EH (cell line): ENCODE measurements around the gene NFYC.

Source experiments
- DNase-seq: peaks from one replicate; pipeline ENCODE4 v3.0.0-alpha.2; 2015; ENCODE audit warnings: low read depth

Gene NFYC

DNA sequence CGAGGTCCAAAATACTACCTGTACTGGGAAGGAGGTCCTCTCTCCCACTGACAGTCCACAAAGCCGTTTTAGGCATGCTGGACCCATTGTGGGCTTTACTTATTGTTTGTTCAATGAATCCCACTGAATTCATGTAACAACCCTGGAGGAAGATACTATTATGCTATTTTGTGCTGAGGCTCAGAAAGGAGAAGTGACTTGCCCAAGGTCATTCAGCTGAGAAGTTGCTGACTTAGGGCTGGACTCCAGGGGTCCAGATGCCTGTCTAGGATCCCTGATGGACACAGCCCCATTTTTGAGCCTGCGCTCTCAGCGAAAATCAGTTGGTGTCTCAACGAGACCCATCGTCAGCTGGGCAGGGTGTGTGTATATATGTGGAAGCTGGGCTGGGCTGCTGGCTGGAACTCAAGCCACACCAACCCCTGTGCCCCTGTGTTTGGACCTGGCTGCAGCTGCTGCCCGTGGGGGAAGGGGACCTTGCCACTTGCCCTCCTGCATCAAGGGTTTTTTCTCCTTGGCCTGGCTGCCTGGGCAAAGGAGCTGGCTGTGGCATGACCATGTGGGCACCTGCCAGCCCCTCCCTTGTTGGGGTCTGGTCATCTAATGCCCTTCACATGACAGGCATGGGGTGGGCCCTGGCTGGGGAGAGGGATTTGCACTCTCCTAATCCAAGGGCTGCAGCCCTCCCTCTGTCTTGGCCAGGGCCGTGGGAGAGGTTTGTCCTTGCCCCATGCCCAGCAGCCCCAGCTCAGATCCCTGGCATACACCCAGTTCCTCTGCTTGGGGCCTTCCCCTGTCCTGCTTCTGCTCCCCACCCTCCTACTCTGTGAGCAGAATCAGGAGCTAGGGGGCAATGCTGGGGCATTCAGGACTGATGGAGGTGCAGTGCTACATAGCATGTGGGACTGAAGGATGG lies 107.1 kb downstream of the NFYC start:
- no peak for DNase-seq

DNA sequence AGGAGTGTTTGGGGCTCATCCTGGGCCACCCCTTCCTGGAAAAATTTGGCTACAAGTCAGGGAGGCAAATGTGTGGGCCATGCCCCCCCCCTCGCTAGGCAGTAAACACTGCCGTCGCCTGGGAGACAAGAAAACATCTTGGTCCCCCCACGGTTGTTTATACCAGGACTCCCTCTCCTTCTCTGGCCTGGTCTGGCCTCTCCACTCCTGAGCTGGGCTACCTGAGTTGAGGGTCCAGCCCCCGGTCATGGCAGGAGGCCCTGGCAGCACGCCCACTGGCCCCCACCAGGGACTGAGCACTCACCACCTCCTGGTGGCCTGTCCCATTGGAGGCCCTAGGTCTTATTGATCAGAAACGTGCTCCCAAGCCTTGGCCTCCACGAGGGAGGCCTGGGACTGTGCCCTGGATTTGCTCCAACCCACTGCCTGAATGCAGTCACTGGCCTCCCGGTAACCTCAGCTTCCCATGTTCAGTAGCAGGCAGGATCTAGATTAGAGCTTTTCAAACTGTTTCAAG lies 107.9 kb downstream of the NFYC start:
- peak; percentile 46 for DNase-seq

DNA sequence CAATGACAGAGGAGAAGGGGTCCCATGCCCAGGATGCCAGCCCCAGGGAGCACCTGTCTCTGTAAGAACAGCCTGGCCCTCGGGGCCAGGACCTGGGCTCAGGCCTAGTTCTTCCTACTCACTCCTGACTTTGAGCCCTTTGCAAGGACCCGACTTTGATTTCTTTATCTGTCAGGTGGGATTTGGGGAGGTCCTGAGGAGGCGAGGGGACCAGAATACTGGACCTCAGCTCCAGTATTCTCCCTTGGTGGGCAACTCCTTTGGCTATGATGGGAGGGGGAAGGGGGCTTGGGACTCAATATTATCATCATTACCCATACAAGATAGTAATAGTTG lies 110.2 kb downstream of the NFYC start:
- no peak for DNase-seq

DNA sequence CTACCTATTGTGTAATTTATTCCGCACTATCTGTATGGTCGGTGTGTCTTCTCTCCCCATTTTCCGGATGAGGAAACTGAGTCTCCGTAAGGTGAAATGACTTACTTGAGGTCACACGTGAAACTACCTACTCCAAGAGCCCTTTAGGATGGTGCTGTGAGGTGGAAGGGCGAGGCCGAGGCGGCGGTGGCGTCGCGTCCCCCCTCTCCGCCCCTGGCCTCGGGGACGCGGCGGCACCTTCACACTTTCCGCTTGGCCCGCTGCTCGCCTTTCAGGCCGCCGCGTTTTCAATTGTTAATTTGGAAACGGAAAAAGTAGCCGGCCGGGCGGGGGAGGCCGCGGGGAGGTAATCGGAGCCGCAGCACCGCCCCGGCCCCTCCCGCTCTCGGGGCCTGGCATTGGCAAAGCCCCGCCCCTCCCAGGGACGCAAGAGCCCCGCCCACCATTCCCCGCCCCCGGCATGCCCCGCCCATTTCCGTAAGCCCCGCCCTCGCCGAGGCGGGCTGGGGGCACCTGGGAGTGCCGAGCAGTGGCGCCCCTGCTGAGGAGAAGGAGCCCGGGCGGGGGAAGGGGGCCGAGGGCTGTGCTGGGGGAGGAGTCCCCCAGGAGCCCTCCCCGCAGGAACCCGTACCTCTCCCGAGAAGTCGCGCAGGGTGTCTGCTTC lies 110.7 kb downstream of the NFYC start:
- peak; percentile 85 for DNase-seq

DNA sequence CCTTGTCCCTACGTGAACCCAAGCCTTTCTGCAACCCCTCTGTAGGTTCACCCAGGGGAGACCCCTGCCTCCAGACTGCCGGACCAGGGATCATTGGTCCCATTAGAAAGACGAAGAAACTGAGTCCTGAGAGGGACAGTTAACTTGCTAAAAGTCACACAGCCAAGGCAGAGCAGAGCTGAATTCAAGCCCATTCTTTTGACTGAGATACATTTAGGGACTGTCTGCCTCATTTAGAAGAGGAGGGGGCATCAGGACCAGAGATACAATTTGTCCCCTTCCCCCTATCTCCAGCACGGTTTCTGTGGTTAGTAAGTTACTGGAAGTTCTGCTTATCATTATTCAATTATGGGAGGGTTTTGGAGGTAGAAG lies 111.2 kb downstream of the NFYC start:
- no peak for DNase-seq

DNA sequence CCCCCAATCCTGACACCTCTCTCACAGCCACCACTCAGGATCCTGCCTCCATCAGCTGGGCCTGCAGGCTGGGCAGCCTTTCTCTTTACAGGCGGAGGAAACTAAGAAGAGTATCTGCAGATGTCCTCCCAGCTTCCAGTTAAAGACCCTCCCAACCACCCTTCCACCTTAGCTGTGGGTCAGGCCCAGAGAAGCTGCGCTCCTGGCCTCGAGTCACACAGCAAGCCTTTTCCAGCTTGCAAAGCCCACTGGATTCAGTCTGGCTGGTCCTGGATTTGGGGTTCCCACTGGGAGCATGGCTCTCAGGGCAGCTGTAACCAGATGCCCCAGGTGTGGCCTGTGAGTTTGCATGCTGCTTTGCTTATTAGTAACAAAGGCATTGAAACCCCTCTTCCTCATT lies 111.9 kb downstream of the NFYC start:
- no peak for DNase-seq

DNA sequence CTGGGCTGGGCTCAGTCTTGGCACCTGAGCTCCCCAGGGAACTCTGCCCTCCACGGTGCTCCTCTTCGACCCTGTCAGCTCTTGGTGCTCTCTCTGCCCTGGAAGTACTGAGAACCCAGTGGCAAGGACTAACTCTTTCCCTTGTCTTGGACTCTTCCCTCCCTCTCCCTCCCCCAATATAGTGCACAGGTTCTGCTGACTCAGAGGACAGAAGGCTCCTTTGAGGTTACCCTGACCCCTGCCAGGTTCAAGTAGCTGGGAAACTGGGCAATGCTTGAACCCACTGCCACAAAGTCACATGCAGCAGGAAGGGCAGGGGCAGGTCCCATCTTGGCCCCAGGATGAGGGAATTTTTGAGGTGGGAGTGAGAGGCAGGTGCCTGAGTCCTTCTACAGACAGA lies 112.4 kb downstream of the NFYC start:
- no peak for DNase-seq

DNA sequence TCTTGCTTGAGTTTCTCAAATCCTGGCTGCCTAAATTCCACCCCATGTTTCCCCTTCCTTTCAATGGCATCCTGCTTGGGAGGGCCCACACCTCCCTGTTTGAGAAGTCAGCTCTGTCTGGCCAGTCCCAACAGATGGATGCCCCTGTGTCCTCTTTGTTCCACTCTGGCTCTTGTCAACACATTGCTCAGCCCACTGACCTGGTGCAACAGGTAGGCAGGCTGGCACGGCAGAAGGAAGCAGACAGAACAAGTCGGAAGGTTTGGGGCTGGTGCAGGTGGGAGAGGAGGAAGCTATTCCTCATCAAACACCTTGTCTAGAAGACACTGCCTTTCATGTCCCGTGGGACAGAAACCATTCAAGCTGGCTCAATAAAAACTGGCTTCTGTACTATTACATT lies 114.7 kb downstream of the NFYC start:
- DNase-seq: no peak

DNA sequence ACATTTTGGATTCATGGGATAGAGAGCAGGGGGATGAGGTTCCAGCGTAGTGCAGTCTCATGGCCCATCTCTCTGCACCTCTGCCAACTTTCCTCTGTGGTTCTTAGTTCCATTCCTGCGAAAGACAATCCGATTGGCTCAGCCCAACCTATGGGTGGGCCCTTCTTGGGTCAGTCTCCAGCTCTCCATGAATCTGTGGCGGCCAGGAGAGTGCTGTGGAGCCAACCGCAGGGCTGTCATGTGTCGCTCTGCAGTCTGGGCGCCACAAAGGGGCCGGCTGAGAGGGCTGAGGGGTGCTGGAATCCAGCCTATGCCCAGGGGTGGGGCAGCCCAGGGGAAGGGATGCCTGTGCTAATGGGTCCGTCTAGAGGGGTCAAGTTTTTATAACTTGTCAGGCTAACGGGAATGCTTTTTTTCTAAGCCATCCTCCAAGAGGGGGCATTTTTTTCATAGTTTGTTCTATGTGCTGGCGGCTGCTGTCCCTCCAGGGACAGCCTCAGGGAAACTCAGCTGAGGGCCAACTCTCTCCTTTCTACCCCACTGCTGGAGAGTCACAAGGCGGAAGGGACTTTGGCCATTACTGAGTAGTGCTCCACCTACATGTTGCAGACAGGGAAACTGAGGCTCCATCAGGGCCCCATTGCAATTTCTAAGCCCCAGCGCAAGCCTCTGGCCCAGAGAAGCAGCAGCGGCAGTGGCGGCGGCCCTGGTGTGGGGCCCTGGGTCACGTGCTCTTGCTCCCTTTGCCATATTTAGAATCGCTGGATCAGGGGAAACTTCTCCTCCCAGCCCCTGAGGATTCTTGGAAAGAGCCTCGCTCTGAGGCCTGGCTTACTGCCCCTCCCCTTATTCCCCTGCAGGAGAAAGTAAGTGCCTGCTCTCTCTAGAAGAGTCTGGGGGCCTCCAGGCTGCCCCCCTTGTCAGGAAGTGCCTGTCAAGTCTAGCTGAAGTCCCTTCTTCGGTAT lies 115.5 kb downstream of the NFYC start:
- peak; percentile 55 for DNase-seq

DNA sequence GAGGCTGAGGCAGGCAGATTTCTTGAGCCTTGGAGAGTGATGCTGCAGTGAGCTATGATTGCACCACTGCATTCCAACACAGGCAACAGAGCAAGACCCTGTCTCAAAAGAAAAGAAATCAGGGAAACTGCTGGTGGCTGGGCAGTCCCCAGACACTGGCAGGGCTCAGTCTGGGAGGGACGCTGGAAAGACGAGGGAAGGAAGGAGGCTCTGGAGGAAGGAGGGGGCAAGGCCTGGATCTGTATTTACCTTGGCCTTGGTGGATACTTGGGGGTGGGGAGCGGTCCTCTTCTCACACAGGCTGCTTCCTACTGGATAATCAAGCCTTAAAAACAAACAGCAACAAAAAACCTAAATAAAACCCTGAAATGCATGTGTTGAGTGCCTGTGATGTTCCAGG lies 116.5 kb downstream of the NFYC start:
- DNase-seq: no peak

DNA sequence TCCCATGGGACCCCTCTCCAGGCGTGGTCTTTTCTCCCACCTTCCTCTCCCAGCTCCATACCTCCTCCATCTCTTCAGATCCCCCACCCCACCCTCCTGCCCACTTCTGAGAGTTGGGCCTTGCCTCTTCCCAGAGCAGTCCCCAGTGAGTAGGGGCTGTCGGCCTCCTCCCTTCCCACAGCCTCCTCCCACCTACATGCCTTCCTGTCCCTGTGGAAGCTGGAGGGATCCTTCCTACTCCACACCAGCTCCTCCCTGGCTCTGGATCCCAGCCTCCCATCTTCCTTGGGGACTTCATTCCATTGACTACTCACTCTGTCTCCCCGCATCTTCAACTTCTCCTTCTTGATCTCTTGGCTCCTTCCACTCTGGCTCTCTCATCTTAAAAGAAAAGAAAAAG lies 116.9 kb downstream of the NFYC start:
- DNase-seq: peak; percentile 38

DNA sequence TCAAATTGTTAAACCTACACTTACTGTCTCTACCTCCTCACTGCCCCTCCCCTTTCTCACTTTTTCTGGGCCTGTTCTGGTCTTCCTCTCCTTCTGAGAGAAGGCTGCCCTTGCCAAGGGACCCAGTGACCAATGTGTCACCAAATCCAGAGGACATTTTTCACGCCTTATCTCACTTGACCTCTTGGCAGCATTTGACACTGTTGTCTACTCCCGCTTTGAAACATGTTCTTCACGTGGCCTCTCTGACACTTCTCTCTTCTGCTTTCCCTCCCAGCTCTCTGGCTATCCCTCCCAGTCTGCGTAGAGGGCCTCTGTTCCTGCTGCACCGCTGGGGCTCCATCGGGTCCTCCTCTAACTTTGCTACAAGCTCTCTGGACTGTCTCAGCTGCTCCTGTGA lies 117.4 kb downstream of the NFYC start:
- no peak for DNase-seq

DNA sequence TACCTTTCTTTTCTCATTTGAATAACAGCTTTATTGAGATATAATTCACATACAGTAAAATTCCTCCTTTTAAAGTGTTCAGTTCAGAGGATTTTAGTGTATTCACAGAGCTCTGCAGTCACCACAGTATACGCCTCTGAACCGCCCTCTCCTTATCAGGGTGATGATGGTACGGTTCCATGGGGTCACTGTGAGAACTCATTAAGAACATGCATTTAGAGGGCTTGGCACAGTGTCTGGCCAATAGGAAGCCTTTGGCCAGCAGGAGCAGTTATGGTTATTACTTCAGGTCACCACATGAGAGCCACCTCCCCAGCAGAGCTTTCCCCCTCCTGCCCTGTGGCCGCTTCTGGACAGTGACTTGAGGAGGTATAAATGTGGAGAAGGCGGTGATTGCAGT lies 119.4 kb downstream of the NFYC start:
- DNase-seq: no peak

DNA sequence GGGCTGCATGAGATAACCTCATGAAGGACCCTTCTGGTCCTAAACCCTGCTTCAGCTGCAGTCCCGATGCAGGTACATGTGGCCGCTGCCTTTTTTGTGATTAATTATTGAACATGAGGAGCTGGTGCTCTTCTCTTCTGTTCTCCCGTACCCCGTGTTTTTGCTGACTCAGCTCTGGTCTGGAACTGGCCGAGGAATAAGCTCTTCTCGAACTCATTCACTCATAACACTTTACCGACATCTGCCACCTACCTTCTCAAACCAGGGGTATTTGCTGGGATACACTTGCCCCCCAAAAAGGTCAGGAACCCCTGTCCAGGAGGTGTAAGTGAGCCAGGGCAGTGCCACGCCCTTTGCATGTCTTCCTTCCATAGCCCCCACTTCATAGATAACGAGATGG lies 123.9 kb downstream of the NFYC start:
- no peak for DNase-seq

DNA sequence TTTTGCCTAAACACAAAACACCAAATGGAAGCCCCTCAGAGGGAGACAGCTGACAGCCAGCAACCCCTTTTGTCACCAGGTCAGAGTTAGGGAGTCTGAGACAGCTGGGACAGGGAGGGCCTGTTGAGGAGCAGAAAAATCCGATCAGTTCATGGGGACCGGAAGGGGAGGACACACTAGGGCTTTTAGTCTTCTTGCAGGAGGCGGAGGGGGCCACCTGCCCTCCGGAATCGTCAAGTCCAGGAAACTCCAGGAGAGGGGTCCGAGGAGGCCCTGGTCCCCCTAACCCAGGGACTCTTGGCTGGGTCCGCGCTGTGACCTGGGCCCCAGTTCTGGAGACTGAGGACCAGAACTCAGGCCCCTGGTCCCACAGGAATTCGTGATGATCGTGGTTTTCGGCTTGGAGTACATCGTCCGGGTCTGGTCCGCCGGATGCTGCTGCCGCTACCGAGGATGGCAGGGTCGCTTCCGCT lies 126.3 kb downstream of the NFYC start:
- peak; percentile 12 for DNase-seq

DNA sequence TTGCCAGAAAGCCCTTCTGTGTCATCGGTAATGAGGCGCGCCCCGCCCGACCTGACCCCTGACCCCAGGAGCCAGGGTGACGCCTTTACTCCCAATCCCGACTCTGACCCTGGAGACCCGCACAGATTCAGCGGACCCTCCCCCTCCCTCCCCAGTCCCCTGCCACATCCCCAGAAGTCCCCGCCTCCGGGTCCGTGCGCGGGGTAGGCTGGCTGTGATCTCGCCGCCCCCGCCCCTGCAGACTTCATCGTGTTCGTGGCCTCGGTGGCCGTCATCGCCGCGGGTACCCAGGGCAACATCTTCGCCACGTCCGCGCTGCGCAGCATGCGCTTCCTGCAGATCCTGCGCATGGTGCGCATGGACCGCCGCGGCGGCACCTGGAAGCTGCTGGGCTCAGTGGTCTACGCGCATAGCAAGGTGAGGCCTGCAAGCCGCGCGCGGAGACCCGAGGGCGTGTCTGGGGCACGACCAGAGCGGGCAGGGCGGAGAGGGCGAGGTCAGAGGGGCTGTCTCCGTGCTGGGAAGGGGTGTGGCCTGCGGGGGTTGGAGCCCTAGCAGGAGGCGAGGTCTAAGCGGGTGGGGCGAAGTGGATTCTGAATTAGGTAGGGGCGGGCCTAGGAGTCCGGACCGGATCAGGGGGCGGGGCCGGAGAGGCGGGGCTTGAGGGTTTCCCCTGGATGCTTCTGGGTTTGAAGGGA lies 126.9 kb downstream of the NFYC start:
- peak; percentile 66 for DNase-seq

DNA sequence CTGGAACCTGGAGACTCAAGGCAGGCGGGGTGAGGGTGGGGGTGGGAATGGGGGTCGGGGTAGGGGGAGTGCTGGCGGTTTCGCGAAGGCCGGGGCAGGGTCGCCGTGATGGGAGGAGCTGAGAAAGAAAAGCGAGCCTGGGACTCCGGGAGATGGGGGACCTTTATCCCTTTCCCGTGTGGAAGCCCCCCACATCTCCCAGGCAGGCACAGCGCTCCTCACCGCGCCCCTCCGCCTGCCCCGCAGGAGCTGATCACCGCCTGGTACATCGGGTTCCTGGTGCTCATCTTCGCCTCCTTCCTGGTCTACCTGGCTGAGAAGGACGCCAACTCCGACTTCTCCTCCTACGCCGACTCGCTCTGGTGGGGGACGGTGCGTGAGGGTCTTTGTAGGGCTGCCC lies 127.6 kb downstream of the NFYC start:
- DNase-seq: no peak

DNA sequence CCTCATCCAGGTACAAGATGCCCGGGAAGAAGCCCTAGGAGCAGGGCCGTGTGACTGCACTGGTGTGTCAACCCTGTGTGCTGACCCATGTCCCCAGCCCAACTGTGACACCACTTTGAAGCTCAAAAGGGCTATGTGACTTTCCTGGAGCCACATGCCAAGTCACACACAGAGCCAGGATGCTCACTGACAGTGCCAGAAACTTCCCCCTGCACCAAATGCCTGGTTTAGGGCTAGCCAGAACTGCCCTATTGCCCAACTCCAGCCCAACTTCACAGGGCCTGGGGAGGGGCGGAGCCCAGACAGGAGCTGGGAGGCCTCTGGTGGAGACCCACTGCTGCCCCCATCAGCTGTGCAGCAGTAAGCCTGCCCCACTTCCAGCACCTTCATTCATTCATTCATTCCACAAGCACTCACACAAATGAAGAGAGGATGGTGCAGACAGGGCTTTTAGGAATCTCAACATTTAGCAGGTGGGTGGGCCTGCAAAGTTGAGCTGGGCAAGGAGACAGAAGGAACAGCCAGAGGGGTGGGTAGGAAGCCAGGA lies 128.8 kb downstream of the NFYC start:
- peak; percentile 13 for DNase-seq
